Measurements from ENCODE around the gene PHACTR2.
"Not testable (repeated sequence)": the region's sequence is repeated elsewhere in the genome, so short reads cannot be mapped to it uniquely, and the experiment has no call there.

Gene PHACTR2

GRCh38 chr6:143772116-143773086 lies 94.6 kb downstream of the PHACTR2 start:
- DNase-seq, result no peak

- DNase-seq, result no peak
Observed at GRCh38 chr6:143773506-143774150, 95.9 kb downstream of the PHACTR2 start.

- DNase-seq, result no peak
Observed at GRCh38 chr6:143774347-143774746, 96.6 kb downstream of the PHACTR2 start.

GRCh38 chr6:143775336-143775735 lies 97.6 kb downstream of the PHACTR2 start:
- no peak for DNase-seq

- DNase-seq, result no peak
Observed at GRCh38 chr6:143778926-143779325, 101.2 kb downstream of the PHACTR2 start.

GRCh38 chr6:143782481-143782880 lies 104.7 kb downstream of the PHACTR2 start:
- no peak for DNase-seq

GRCh38 chr6:143783077-143783476 lies 105.3 kb downstream of the PHACTR2 start:
- no peak for DNase-seq

- no peak for DNase-seq
Observed at GRCh38 chr6:143784316-143784715, 106.6 kb downstream of the PHACTR2 start.

- not testable (repeated sequence) for DNase-seq
Observed at GRCh38 chr6:143786371-143786770, 108.6 kb downstream of the PHACTR2 start.

- DNase-seq, result no peak
Observed at GRCh38 chr6:143792402-143793279, 114.9 kb downstream of the PHACTR2 start.

GRCh38 chr6:143793280-143793619 lies 115.5 kb downstream of the PHACTR2 start:
- no peak for DNase-seq

- DNase-seq, result not testable (repeated sequence)
Observed at GRCh38 chr6:143796551-143796950, 118.8 kb downstream of the PHACTR2 start.

- DNase-seq, result not testable (repeated sequence)
Observed at GRCh38 chr6:143798487-143798886, 120.7 kb downstream of the PHACTR2 start.

- no peak for DNase-seq
Observed at GRCh38 chr6:143802833-143803565, 125.2 kb downstream of the PHACTR2 start.

GRCh38 chr6:143803769-143804568 lies 126.2 kb downstream of the PHACTR2 start:
- no peak for DNase-seq

GRCh38 chr6:143804835-143805239 lies 127.1 kb downstream of the PHACTR2 start:
- no peak for DNase-seq

GRCh38 chr6:143806282-143807102 lies 128.7 kb downstream of the PHACTR2 start:
- DNase-seq, result no peak

GRCh38 chr6:143807103-143807772 lies 129.5 kb downstream of the PHACTR2 start:
- no peak for DNase-seq

- DNase-seq, result no peak
Observed at GRCh38 chr6:143810745-143811144, 133.0 kb downstream of the PHACTR2 start.
